Testis (tissue), 3 donors: ENCODE results near the gene EFTUD2. TPM values are rescaled to one million over a fixed set of nuclear protein-coding genes. Genes with fewer than 3 reads are reported as not detected.

Experiments
- DNase-seq: peaks from one replicate; pipeline ENCODE4 v3.0.0-alpha.2; 2019
- H3K27ac ChIP-seq, 2 donors: fragments of 200-600 bp; sonication (generic); one replicate each; pipeline ENCODE4 v1.5.1; 2019
- H3K27me3 ChIP-seq: fragments of 200-600 bp; sonication (generic); one replicate; pipeline ENCODE4 v1.5.1; 2019
- H3K36me3 ChIP-seq: fragments of 200-600 bp; sonication (generic); one replicate; pipeline ENCODE4 v1.5.1; 2017; ENCODE audit warnings: low read depth; ENCODE audit errors: missing control alignments
- H3K4me1 ChIP-seq: fragments of 200-600 bp; sonication (generic); one replicate; pipeline ENCODE4 v1.5.1; 2019
- H3K4me3 ChIP-seq, 2 donors: fragments of 200-600 bp; sonication (generic); one replicate each; pipeline ENCODE4 v1.5.1; 2017 to 2019
- H3K9me3 ChIP-seq: fragments of 200-600 bp; sonication (generic); one replicate; pipeline ENCODE4 v1.5.1; 2017
- POLR2A ChIP-seq: fragments of 450-650 bp; IDR thresholded peaks from one replicate; pipeline ENCODE4 v1.6.1; 2017; ENCODE audit warnings: antibody characterized with exemption, mild to moderate bottlenecking, moderate library complexity
- WGBS, 2 donors: methylation state at CpG; one replicate each; pipeline ENCODE4 v1.1.5; 2018; 5-methylcytosine and 5-hydroxymethylcytosine counted together
- intact Hi-C: fragments of 100-400 bp; cut with DNase I; formaldehyde crosslinking; loops from one replicate; pipeline ENCODE4 v1.15.1; 2023; ENCODE audit warnings: low total_unique reads
- polyA plus RNA-seq: library from polyadenylated mRNA; stranded (reverse); fragments of 350-450 nt; fragmentation: Illumina TruSeq; extraction: RNeasy Lipid Tissue Mini Kit (QIAGEN cat#74804); gene quantifications from one replicate; pipeline ENCODE4 v1.2.3, GENCODE V29; 2014; ENCODE audit warnings: low read depth, low replicate concordance; ENCODE audit not compliant: insufficient read depth
- total RNA-seq, 2 donors: library from RNA; depleted of rRNA; stranded (reverse); fragments of >200 nt; gene quantifications; one replicate each; pipeline ENCODE4 v1.2.3, GENCODE V29; 2016
- TF ChIP-seq, protein P1 (sequence below), 3 experiments: fragments of 450-650 bp in 2 of 3; fragments of 200-600 bp in 1 of 3; sonication (generic) in 1 of 3; IDR thresholded peaks; one replicate each; pipeline ENCODE4 v1.5.1; 2016 to 2019; ENCODE audit warnings: antibody characterized with exemption in 3 of 3, mild to moderate bottlenecking in 2 of 3, moderate library complexity in 1 of 3

The EFTUD2 gene
- total and polyA plus RNA-seq, 3 donors from 2014 or later: 95.5 to 131 (median 124) TPM

DNA sequence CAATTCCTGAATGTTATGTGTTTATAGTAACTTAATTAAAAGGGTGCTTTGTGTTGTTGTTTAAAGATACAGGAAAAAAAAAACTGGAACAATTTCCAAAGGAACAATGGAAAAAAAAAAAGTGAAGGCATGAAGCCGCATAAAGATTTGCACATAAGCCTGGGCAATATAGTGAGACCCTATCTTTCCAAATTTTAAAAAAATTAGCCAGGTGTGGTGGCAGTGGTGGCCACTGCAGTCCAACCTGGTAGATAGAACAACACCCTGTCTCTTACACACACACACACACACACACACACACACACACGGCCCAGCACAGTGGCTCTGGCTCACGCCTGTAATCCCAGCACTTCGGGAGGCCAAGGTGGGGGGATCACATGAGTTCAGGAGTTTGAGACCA, 91.1 kb downstream of the EFTUD2 start:
- intact Hi-C loops: no loop called here
- Histone ChIP-seq H3K27ac (no peak overlapping the region), H3K9me3 (no peaks in the 10 kb centered on the region), H3K27me3 (no peaks in the 10 kb centered on the region), H3K36me3 (no peaks in the 10 kb centered on the region), H3K4me3 (no peak overlapping the region), H3K4me1 (no peaks in the 10 kb centered on the region)
- TF ChIP-seq, protein P1, sequence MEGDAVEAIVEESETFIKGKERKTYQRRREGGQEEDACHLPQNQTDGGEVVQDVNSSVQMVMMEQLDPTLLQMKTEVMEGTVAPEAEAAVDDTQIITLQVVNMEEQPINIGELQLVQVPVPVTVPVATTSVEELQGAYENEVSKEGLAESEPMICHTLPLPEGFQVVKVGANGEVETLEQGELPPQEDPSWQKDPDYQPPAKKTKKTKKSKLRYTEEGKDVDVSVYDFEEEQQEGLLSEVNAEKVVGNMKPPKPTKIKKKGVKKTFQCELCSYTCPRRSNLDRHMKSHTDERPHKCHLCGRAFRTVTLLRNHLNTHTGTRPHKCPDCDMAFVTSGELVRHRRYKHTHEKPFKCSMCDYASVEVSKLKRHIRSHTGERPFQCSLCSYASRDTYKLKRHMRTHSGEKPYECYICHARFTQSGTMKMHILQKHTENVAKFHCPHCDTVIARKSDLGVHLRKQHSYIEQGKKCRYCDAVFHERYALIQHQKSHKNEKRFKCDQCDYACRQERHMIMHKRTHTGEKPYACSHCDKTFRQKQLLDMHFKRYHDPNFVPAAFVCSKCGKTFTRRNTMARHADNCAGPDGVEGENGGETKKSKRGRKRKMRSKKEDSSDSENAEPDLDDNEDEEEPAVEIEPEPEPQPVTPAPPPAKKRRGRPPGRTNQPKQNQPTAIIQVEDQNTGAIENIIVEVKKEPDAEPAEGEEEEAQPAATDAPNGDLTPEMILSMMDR (IDR thresholded peaks at IDR 0.05): no peak
- no peak for TF ChIP-seq POLR2A
- 87 to 93% methylated on average over 4 of the region's 4 CpGs for WGBS, 2 donors
- no peak for DNase-seq

- Histone ChIP-seq H3K27me3 (no peaks in the 10 kb centered on the region), H3K27ac (no peak overlapping the region), H3K4me1 (no peaks in the 10 kb centered on the region), H3K9me3 (no peaks in the 10 kb centered on the region), H3K36me3 (no peaks in the 10 kb centered on the region), H3K4me3 (no peak overlapping the region)
- DNase-seq: no peak
- intact Hi-C loops: no loop called here
- TF ChIP-seq, protein P1 (IDR thresholded peaks at IDR 0.05): no peak
- TF ChIP-seq POLR2A: no peak
- 59 to 61% methylated on average over 3 of the region's 3 CpGs for WGBS, 2 donors
Measured at GRCh38 chr17:44807817-44808155, 91.5 kb downstream of the EFTUD2 start.

GRCh38 chr17:44807093-44807816, 92.0 kb downstream of the EFTUD2 start:
- Histone ChIP-seq H3K9me3 (no peaks in the 10 kb centered on the region), H3K4me3 (no peak overlapping the region), H3K4me1 (no peaks in the 10 kb centered on the region), H3K27me3 (no peaks in the 10 kb centered on the region), H3K36me3 (no peaks in the 10 kb centered on the region), H3K27ac (no peak overlapping the region)
- 79 to 86% methylated on average over 4 of the region's 4 CpGs for WGBS, 2 donors
- intact Hi-C loops: no loop called here
- TF ChIP-seq, protein P1 (IDR thresholded peaks at IDR 0.05): no peak
- no peak for TF ChIP-seq POLR2A
- no peak for DNase-seq

GRCh38 chr17:44804302-44805089, 94.7 kb downstream of the EFTUD2 start:
- H3K4me1 ChIP-seq: no peaks in the 10 kb centered on the region
- peak; percentile 43 for DNase-seq
- intact Hi-C loops: no loop called here
- 65 to 74% methylated on average over 10 of the region's 10 CpGs for WGBS, 2 donors
- H3K4me3 ChIP-seq: no peak overlapping the region
- no peaks in the 10 kb centered on the region for H3K27me3 ChIP-seq
- no peaks in the 10 kb centered on the region for H3K9me3 ChIP-seq
- no peak overlapping the region for H3K27ac ChIP-seq
- H3K36me3 ChIP-seq: no peaks in the 10 kb centered on the region
- no peak for TF ChIP-seq POLR2A
- TF ChIP-seq, protein P1 (IDR thresholded peaks at IDR 0.05): no peak
